Measurements from ENCODE around the gene FRAS1.

Gene FRAS1

DNA sequence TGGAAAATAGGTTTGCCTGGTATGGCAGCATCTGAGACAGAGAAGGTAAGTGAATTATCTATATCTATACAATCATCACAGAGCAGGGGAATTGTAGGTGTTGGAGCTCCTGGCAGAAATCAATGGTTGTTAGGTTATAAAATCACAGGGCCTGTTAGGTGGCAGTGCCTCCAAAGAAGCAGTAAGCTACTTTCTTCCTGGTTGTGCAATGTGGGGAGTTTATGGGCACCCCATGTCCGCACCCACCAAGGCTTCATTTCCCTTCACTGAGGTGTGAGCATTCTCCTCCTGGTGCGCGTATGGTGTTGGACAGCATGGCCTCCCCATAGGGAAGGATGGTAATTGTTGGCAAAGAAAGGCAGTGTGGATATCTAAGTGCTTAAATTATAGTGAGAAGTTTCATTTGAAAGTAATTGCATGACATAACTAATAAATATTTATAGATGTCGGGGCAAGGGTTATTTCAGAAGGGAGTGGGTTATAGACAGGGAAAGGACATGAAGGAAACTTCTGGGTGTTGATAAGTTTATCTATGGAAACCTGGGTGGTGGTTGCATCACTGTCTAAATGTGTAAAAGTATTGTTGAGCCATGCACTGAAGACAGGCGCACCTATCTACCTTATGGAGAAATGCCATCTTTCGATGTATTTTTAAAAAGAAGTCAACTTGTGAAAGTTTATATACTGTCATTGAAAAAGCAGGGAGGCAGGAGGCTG, 153.7 kb downstream of the FRAS1 start:
- TF ChIP-seq POLR2A (IDR thresholded peaks at IDR 0.05; ENCODE audit: low read depth, low read length), result no peak
- no peak for TF ChIP-seq POLR2AphosphoS5 (IDR thresholded peaks at IDR 0.05; ENCODE audit: low read depth, low read length)
- TF ChIP-seq POU2F2 (IDR thresholded peaks at IDR 0.05; ENCODE audit: low read depth, low read length), result no peak
- DNase-seq (ENCODE audit: insufficient read length, low spot score) (no peak), FAIRE-seq (no peak)

DNA sequence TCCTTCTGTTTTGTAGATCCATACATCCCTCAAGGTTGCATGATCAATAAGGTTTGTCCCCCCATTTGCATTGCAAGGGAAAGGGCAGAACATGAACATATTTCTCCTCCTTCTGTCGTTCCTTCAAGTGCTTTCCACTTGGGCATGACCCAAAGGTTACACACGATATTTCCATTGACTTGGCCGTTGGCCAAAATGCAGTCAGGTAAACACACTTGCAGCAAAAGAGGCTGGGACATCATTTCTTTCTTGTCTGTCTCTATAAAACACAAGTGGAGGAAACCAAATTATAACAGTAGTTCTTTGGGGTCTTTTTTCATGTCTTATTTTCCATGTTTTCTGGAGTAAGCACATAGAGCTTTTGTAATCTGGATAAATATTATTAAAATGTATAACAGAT, 156.1 kb downstream of the FRAS1 start:
- no peak for TF ChIP-seq POLR2AphosphoS5 (IDR thresholded peaks at IDR 0.05; ENCODE audit: low read depth, low read length)
- TF ChIP-seq POLR2A (IDR thresholded peaks at IDR 0.05; ENCODE audit: low read depth, low read length), result no peak
- TF ChIP-seq PAX5 (IDR thresholded peaks at IDR 0.05; ENCODE audit: insufficient read depth, low read length, severe bottlenecking), result no peak
- no peak for TF ChIP-seq TAF1 (IDR thresholded peaks at IDR 0.05; ENCODE audit: low read depth, low read length)
- TF ChIP-seq SPI1 (IDR thresholded peaks at IDR 0.05; ENCODE audit: low read depth, low read length), result no peak
- no peak for TF ChIP-seq POU2F2 (IDR thresholded peaks at IDR 0.05; ENCODE audit: low read depth, low read length)
- DNase-seq (ENCODE audit: insufficient read length, low spot score) (no peak), FAIRE-seq (no peak)

DNA sequence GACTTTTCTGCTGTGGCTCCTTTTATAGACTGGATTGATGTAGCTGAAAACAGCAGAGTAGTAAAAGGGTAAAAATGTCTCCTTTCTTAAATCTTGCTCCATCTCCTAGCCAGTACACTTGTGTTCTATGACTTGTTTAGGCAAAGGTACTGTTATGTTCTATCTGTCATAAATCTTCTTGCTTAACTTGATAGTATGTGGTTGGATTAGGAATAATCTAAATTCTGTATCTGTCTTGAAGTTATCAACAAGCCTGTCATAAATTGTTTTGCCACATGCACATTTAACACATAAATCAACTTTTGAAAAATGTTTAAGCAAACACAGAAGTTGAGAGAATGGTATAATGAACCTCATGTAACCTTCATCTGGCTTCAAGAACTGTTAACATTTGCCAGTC, 157.0 kb downstream of the FRAS1 start:
- FAIRE-seq (no peak), DNase-seq (ENCODE audit: insufficient read length, low spot score) (no peak)
- no peak for TF ChIP-seq POU2F2 (IDR thresholded peaks at IDR 0.05; ENCODE audit: low read depth, low read length)
- TF ChIP-seq POLR2AphosphoS5 (IDR thresholded peaks at IDR 0.05; ENCODE audit: low read depth, low read length), result no peak
- no peak for TF ChIP-seq TAF1 (IDR thresholded peaks at IDR 0.05; ENCODE audit: low read depth, low read length)
- TF ChIP-seq POLR2A (IDR thresholded peaks at IDR 0.05; ENCODE audit: low read depth, low read length), result no peak
- no peak for TF ChIP-seq PAX5 (IDR thresholded peaks at IDR 0.05; ENCODE audit: insufficient read depth, low read length, severe bottlenecking)
- TF ChIP-seq SPI1 (IDR thresholded peaks at IDR 0.05; ENCODE audit: low read depth, low read length), result no peak

DNA sequence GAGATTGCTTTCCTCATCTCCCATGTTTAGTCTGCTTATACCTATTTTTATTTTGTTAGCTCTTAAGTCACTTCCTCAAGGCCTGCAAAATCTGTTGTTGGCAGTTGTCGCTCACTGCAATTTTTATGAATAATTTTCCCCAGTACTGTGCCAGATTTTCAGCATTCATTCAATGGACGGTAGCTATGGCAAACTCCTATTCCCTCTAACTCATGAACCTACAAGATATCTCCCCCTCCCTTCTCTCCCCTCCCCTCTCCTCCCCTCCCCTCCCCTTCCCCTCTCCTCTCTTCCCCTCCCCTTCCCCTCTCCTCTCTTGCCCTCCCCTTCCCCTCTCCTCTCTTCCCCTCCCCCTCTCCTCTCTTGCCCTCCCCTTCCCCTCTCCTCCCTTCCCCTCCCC, 160.4 kb downstream of the FRAS1 start:
- FAIRE-seq (no peak), DNase-seq (ENCODE audit: insufficient read length, low spot score) (no peak)
- no peak for TF ChIP-seq POU2F2 (IDR thresholded peaks at IDR 0.05; ENCODE audit: low read depth, low read length)
- TF ChIP-seq POLR2A (IDR thresholded peaks at IDR 0.05; ENCODE audit: low read depth, low read length), result no peak
- TF ChIP-seq SPI1 (IDR thresholded peaks at IDR 0.05; ENCODE audit: low read depth, low read length), result no peak
- TF ChIP-seq POLR2AphosphoS5 (IDR thresholded peaks at IDR 0.05; ENCODE audit: low read depth, low read length), result no peak
- TF ChIP-seq TAF1 (IDR thresholded peaks at IDR 0.05; ENCODE audit: low read depth, low read length), result no peak
- no peak for TF ChIP-seq PAX5 (IDR thresholded peaks at IDR 0.05; ENCODE audit: insufficient read depth, low read length, severe bottlenecking)

DNA sequence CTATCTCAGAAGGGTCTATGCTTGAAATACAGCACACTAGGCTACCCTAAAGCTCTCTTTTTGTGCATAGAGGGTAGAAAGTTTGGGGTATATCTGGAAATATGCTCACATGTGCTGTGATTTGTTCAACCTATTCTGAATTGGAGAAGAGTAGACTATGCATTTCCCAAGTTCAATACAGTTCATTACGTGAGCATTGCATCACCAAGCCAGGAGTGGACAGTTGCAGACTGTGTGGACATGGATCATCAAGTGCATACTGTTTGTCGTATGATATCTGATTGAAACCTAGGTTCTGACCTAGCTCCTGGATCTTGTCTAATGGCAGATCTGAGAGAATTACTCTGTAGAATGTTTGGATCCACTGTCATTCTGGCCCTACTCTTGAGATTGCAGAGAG, 161.1 kb downstream of the FRAS1 start:
- FAIRE-seq, result no peak

DNA sequence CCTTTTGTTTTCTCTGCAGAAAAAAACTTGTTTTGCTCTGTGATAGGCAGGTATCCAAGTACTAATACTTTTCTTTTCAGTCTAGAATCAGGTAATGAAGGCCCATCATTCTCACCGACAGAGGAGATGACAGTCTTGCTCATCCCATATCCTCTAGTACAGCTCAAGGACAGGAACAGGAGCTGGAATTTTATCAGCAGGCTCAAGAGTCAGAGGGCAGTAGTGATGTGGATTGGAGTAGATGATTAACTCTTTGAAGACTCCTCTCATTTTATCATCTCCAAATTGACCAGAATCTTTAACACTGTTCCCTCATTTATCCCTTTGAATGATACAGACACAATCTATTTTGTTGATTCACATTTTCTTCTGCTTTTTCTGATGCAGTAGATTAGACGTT, 162.7 kb downstream of the FRAS1 start:
- DNase-seq (ENCODE audit: insufficient read length, low spot score), result no peak
- TF ChIP-seq POLR2A (IDR thresholded peaks at IDR 0.05; ENCODE audit: low read depth, low read length) (no peak), POU2F2 (IDR thresholded peaks at IDR 0.05; ENCODE audit: low read depth, low read length) (no peak), PAX5 (IDR thresholded peaks at IDR 0.05; ENCODE audit: insufficient read depth, low read length, severe bottlenecking) (no peak), POLR2AphosphoS5 (IDR thresholded peaks at IDR 0.05; ENCODE audit: low read depth, low read length) (no peak), TAF1 (IDR thresholded peaks at IDR 0.05; ENCODE audit: low read depth, low read length) (no peak), SPI1 (IDR thresholded peaks at IDR 0.05; ENCODE audit: low read depth, low read length) (no peak)
- no peak for FAIRE-seq

More for the DNA sequence above, 161.1 kb downstream of the FRAS1 start:
- no peak for DNase-seq (ENCODE audit: insufficient read length, low spot score)
- TF ChIP-seq POLR2A (IDR thresholded peaks at IDR 0.05; ENCODE audit: low read depth, low read length) (no peak), POLR2AphosphoS5 (IDR thresholded peaks at IDR 0.05; ENCODE audit: low read depth, low read length) (no peak), TAF1 (IDR thresholded peaks at IDR 0.05; ENCODE audit: low read depth, low read length) (no peak), SPI1 (IDR thresholded peaks at IDR 0.05; ENCODE audit: low read depth, low read length) (no peak), POU2F2 (IDR thresholded peaks at IDR 0.05; ENCODE audit: low read depth, low read length) (no peak)

DNA sequence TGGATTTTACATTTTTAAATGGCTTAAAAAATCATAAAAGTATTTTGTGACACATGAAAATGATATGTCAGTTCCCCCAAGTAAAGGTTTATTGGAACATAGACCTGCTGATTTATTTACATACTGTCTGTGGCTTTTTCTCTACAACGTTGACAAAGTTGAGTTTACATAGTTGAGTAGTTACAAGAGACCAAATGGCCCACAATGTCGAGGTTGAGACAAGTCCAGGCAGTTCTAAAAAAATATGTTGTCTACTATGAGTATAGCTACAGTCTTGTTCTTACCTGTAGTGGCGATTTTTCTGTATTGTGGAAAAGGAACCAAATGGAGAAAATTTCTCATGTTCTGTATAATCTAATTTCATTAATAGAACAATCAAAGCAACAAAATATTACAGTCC, 163.2 kb downstream of the FRAS1 start:
- DNase-seq (ENCODE audit: insufficient read length, low spot score), result no peak
- no peak for TF ChIP-seq POLR2A (IDR thresholded peaks at IDR 0.05; ENCODE audit: low read depth, low read length)
- TF ChIP-seq TAF1 (IDR thresholded peaks at IDR 0.05; ENCODE audit: low read depth, low read length), result no peak
- no peak for TF ChIP-seq POU2F2 (IDR thresholded peaks at IDR 0.05; ENCODE audit: low read depth, low read length)
- no peak for FAIRE-seq

DNA sequence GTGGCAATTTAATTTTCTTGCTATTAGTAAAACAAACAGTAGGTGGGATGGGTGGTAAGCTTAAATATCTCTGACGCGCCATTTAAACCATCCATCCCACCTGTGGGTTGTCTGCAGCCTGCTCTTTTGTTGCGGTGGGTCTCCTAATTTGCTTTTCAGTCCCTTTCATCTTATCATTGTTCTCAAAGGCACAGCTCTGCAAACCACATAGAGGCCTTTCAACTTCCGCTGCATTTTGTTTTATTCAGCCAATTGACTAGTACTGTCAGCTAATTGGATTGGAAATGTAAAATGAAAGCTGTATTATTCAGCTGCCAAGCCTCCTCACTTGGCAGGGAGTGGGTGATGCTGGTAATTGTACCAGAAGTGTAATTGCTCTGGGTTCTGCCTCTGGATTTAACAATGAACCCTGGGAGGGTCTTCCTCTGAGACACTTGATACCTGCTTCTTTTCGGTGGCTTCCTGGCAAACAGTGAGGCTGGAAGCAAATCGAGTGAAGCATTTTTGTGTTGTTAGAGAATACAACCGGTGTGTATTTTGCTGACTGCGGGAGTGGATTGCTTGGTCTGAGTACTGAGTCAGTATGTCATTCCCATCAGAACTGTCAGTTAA, 165.6 kb downstream of the FRAS1 start:
- DNase-seq (ENCODE audit: insufficient read length, low spot score), result no peak

DNA sequence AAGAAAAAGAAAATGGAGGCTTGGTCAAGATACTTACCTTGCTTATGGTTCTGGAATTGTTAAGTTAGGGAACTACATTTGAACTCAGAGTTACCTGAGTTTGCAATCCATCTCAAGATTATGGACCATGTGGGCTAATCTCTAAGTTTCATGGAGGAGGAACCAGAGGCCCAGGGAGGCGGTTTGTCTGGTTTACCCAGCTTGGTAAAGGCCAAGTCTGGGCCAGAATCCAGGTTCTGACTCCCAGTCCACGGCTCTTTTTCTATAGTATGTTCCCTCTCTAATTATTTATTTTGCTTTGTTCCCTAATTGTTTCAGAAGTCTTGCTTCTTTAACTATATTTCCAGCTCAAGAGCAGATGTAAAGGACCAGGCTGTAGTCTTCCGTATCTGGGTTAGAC, 168.1 kb downstream of the FRAS1 start:
- no peak for TF ChIP-seq SPI1 (IDR thresholded peaks at IDR 0.05; ENCODE audit: low read depth, low read length)
- TF ChIP-seq TAF1 (IDR thresholded peaks at IDR 0.05; ENCODE audit: low read depth, low read length), result no peak
- no peak for TF ChIP-seq POLR2AphosphoS5 (IDR thresholded peaks at IDR 0.05; ENCODE audit: low read depth, low read length)
- TF ChIP-seq POLR2A (IDR thresholded peaks at IDR 0.05; ENCODE audit: low read depth, low read length), result no peak
- no peak for TF ChIP-seq PAX5 (IDR thresholded peaks at IDR 0.05; ENCODE audit: insufficient read depth, low read length, severe bottlenecking)
- no peak for TF ChIP-seq POU2F2 (IDR thresholded peaks at IDR 0.05; ENCODE audit: low read depth, low read length)
- DNase-seq (ENCODE audit: insufficient read length, low spot score), result no peak
- FAIRE-seq, result no peak

More for the DNA sequence above, 165.6 kb downstream of the FRAS1 start:
- TF ChIP-seq POU2F2 (IDR thresholded peaks at IDR 0.05; ENCODE audit: low read depth, low read length), result no peak
- TF ChIP-seq POLR2AphosphoS5 (IDR thresholded peaks at IDR 0.05; ENCODE audit: low read depth, low read length), result no peak
- no peak for TF ChIP-seq SPI1 (IDR thresholded peaks at IDR 0.05; ENCODE audit: low read depth, low read length)
- no peak for TF ChIP-seq TAF1 (IDR thresholded peaks at IDR 0.05; ENCODE audit: low read depth, low read length)
- TF ChIP-seq POLR2A (IDR thresholded peaks at IDR 0.05; ENCODE audit: low read depth, low read length), result no peak
- no peak for TF ChIP-seq PAX5 (IDR thresholded peaks at IDR 0.05; ENCODE audit: insufficient read depth, low read length, severe bottlenecking)
- FAIRE-seq, result no peak

DNA sequence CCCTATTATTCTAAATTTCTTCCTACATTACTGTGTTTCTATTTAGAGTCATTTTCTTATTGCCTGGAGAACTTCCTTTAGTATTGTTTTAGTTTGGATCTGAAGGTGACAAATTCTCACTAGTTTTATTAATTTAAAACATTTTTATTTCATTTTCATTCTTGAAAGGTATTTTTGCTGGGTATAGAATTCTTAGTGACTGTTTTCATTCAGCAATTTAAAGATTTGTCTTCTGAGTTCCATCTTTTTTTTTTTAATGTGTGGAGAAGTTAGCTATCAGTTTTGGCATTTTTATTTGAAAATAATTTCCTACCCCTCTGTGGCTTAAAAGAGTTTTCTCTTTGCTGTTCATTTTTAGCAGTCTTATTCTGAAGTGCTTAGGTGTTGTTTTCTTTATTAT, 169.2 kb downstream of the FRAS1 start:
- TF ChIP-seq POLR2AphosphoS5 (IDR thresholded peaks at IDR 0.05; ENCODE audit: low read depth, low read length), result no peak
- TF ChIP-seq POU2F2 (IDR thresholded peaks at IDR 0.05; ENCODE audit: low read depth, low read length), result no peak
- TF ChIP-seq SPI1 (IDR thresholded peaks at IDR 0.05; ENCODE audit: low read depth, low read length), result no peak
- TF ChIP-seq PAX5 (IDR thresholded peaks at IDR 0.05; ENCODE audit: insufficient read depth, low read length, severe bottlenecking), result no peak
- no peak for TF ChIP-seq TAF1 (IDR thresholded peaks at IDR 0.05; ENCODE audit: low read depth, low read length)
- TF ChIP-seq POLR2A (IDR thresholded peaks at IDR 0.05; ENCODE audit: low read depth, low read length), result no peak
- DNase-seq (ENCODE audit: insufficient read length, low spot score), result no peak
- no peak for FAIRE-seq

Data from GM12891 (cell line).